HepG2 (cell line): ENCODE results near the gene NRSN2. TPM values are rescaled to one million over a fixed set of nuclear protein-coding genes. Genes with fewer than 3 reads are reported as not detected.

ENCODE experiments used
- ARID2 ChIP-seq: sonication (generic); formaldehyde crosslinking; IDR thresholded peaks from 2 replicates; pipeline ENCODE4 v1.8.1; 2022; ENCODE audit warnings: mild to moderate bottlenecking, missing genetic modification reagents, borderline replicate concordance
- BHLHE40 ChIP-seq: IDR thresholded peaks from 2 replicates; pipeline ENCODE4 v1.6.1; 2011; ENCODE audit warnings: low read length, improper control_type of control experiment
- ETV5 ChIP-seq: IDR thresholded peaks from 2 replicates; pipeline ENCODE4 v1.6.1; 2018; ENCODE audit warnings: missing biosample characterization, missing genetic modification reagents, inconsistent platforms, borderline replicate concordance
- FOSL1 ChIP-seq: sonication (generic); formaldehyde crosslinking; IDR thresholded peaks from 2 replicates; pipeline ENCODE4 v1.9.0; 2021; ENCODE audit warnings: missing genetic modification reagents, borderline replicate concordance
- HMG20A ChIP-seq: IDR thresholded peaks from 2 replicates; pipeline ENCODE4 v1.6.1; 2016; ENCODE audit warnings: borderline replicate concordance
- HMGXB4 ChIP-seq, 2 experiments: sonication (generic) in 1 of 2; formaldehyde crosslinking in 1 of 2; IDR thresholded peaks; 2 replicates each; pipeline versions ENCODE4 v1.4.0 to v1.6.1; 2018 to 2020; ENCODE audit warnings: missing genetic modification reagents in 2 of 2, borderline replicate concordance in 1 of 2, low read depth in 1 of 2, mild to moderate bottlenecking in 1 of 2, missing biosample characterization in 1 of 2
- IRF1 ChIP-seq: sonication (generic); formaldehyde crosslinking; IDR thresholded peaks from 2 replicates; pipeline ENCODE4 v1.4.0; 2020; ENCODE audit warnings: low read depth, mild to moderate bottlenecking, missing genetic modification reagents
- MLX ChIP-seq: IDR thresholded peaks from 2 replicates; pipeline ENCODE4 v1.6.1; 2016
- NCOR1 ChIP-seq: fragments of 200-600 bp; sonication (generic); IDR thresholded peaks from 2 replicates; pipeline ENCODE4 v1.7.0; 2017; ENCODE audit warnings: antibody characterized with exemption, low read length, borderline replicate concordance
- NFYC ChIP-seq: IDR thresholded peaks from 2 replicates; pipeline ENCODE4 v1.6.1; 2016; ENCODE audit warnings: missing genetic modification reagents, missing compliant biosample characterization
- SRSF9 ChIP-seq: fragments of 200-400 bp; formaldehyde crosslinking; IDR thresholded peaks from 2 replicates; pipeline ENCODE4 v1.6.1; 2018; ENCODE audit warnings: borderline replicate concordance, mild to moderate bottlenecking, low read depth, low read length; ENCODE audit not compliant: insufficient read depth, poor library complexity, severe bottlenecking
- TBX2 ChIP-seq: sonication (generic); formaldehyde crosslinking; IDR thresholded peaks from 2 replicates; pipeline ENCODE4 v1.5.0; 2020; ENCODE audit warnings: missing genetic modification reagents, mild to moderate bottlenecking, borderline replicate concordance
- TFAP4 ChIP-seq: sonication (generic); IDR thresholded peaks from 2 replicates; pipeline ENCODE4 v1.6.1; 2016; ENCODE audit warnings: low read depth, borderline replicate concordance
- TMF1 ChIP-seq: sonication (generic); formaldehyde crosslinking; IDR thresholded peaks from 2 replicates; pipeline ENCODE4 v1.8.1; 2022; ENCODE audit warnings: low read depth, missing genetic modification reagents
- ZGPAT ChIP-seq: IDR thresholded peaks from 2 replicates; pipeline ENCODE4 v1.6.1; 2016; ENCODE audit warnings: mild to moderate bottlenecking
- ZNF224 ChIP-seq: sonication (generic); formaldehyde crosslinking; IDR thresholded peaks from 2 replicates; pipeline ENCODE4 v1.5.0; 2020; ENCODE audit warnings: mild to moderate bottlenecking, missing genetic modification reagents
- ZNF24 ChIP-seq: fragments of 450-650 bp; IDR thresholded peaks from 2 replicates; pipeline ENCODE4 v1.6.1; 2017; ENCODE audit warnings: antibody characterized with exemption, mild to moderate bottlenecking
- ZNF570 ChIP-seq: sonication (generic); formaldehyde crosslinking; IDR thresholded peaks from 2 replicates; pipeline ENCODE4 v1.4.0; 2020; ENCODE audit warnings: mild to moderate bottlenecking, missing genetic modification reagents, borderline replicate concordance
- ZNF782 ChIP-seq: sonication (generic); formaldehyde crosslinking; IDR thresholded peaks from 2 replicates; pipeline ENCODE4 v1.4.0; 2020; ENCODE audit warnings: missing genetic modification reagents, mild to moderate bottlenecking, borderline replicate concordance
- polyA plus RNA-seq, 8 experiments: library from polyadenylated mRNA; depleted of rRNA in 3 of 8; stranded (reverse) in 7 of 8; unstranded in 1 of 8; fragments of >200 nt; fragmentation: Illumina TruSeq in 4 of 8; extraction: Trizol in 4 of 8; gene quantifications; 2 replicates each; pipeline versions ENCODE4 v1.2.1 to v1.2.3, GENCODE V29; 2011 to 2016; ENCODE audit warnings: low read depth in 4 of 8, missing spikeins in 1 of 8, mixed read lengths in 1 of 8; ENCODE audit not compliant: insufficient read depth in 1 of 8
- total RNA-seq, 5 experiments: library from RNA; depleted of rRNA; stranded (reverse); fragments of >200 nt; fragmentation: Illumina TruSeq; extraction: Trizol; gene quantifications; 2 replicates each; pipeline ENCODE4 v1.2.3, GENCODE V29; 2016; ENCODE audit warnings: low read depth in 1 of 5
- TF ChIP-seq, protein P1 (sequence below): sonication (generic); formaldehyde crosslinking; IDR thresholded peaks from 2 replicates; pipeline ENCODE4 v1.4.0; 2020; ENCODE audit warnings: low read depth, mild to moderate bottlenecking, missing genetic modification reagents

Gene NRSN2
- total and polyA plus RNA-seq, 2 of the 13 experiments (the other 11 are each of a cell fraction or from before 2014, with no cell fraction given): 32.3 to 49.4 TPM

- peak; percentile 83 for TF ChIP-seq ZGPAT (CRISPR knock-in tag)
- TF ChIP-seq IRF1: no peak
- TF ChIP-seq MLX (CRISPR knock-in tag): peak; percentile 88
- TF ChIP-seq, protein P1, sequence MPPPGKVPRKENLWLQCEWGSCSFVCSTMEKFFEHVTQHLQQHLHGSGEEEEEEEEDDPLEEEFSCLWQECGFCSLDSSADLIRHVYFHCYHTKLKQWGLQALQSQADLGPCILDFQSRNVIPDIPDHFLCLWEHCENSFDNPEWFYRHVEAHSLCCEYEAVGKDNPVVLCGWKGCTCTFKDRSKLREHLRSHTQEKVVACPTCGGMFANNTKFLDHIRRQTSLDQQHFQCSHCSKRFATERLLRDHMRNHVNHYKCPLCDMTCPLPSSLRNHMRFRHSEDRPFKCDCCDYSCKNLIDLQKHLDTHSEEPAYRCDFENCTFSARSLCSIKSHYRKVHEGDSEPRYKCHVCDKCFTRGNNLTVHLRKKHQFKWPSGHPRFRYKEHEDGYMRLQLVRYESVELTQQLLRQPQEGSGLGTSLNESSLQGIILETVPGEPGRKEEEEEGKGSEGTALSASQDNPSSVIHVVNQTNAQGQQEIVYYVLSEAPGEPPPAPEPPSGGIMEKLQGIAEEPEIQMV (CRISPR knock-in tag): peak; percentile 79
- 0 out of 2 replicates have a peak, but pooled peaks have one; percentile 15 for TF ChIP-seq ZNF782 (CRISPR knock-in tag)
- TF ChIP-seq ZNF24: peak; percentile 28; the same call in 1 of the 2 replicates
- peak; percentile 64 for TF ChIP-seq TFAP4
- peak; percentile 76; the same call in 1 of the 2 replicates for TF ChIP-seq FOSL1
- peak; percentile 5 to 78; a peak in 3 of 4 replicates for TF ChIP-seq HMGXB4 (CRISPR knock-in tag; IDR thresholded peaks at IDR 0.05; ENCODE audit: borderline replicate concordance in 1 of 2, low read depth in 1 of 2)
- TF ChIP-seq TBX2 (CRISPR knock-in tag): peak; percentile 59; the same call in 1 of the 2 replicates
- 0 out of 2 replicates have a peak, but pooled peaks have one; percentile 9 for TF ChIP-seq ZNF224 (CRISPR knock-in tag)
- TF ChIP-seq HMG20A (CRISPR knock-in tag): peak; percentile 60; the same call in 1 of the 2 replicates
- peak; percentile 64; the same call in 1 of the 2 replicates for TF ChIP-seq NCOR1
- no peak for TF ChIP-seq ARID2 (CRISPR knock-in tag)
- peak; percentile 79 for TF ChIP-seq ETV5 (CRISPR knock-in tag)
- TF ChIP-seq ZNF570 (CRISPR knock-in tag): no peak
- no peak for TF ChIP-seq SRSF9
- TF ChIP-seq NFYC (CRISPR knock-in tag): peak; percentile 88
- TF ChIP-seq BHLHE40: no peak; the same call in none of the 2 replicates
- 0 out of 2 replicates have a peak, but pooled peaks have one; percentile 33 for TF ChIP-seq TMF1 (CRISPR knock-in tag)
Measured at GRCh38 chr20:401682-402495, 55.0 kb downstream of the NRSN2 start (continued).
